Natural killer cell (primary cell): Measurements from ENCODE around the gene PRXL2B. TPM values are rescaled to one million over a fixed set of nuclear protein-coding genes. Genes with fewer than 3 reads are reported as not detected.

ENCODE experiments used
- ATAC-seq, 3 donors: fragments of 150-1000 bp in 2 of 3; fragments of 200-7000 bp in 1 of 3; cut with Tn5 transposase; 1 replicate in 1 of 3; 2 replicates in 2 of 3; pipeline ENCODE4 v1.10.0; 2021; ENCODE audit warnings: mild to moderate bottlenecking in 2 of 3, moderate library complexity in 2 of 3
- DNase-seq, 2 donors: peaks; one replicate each; pipeline versions ENCODE4 v3.0.0 to v3.0.0-alpha.2; 2013 to 2021; ENCODE audit warnings: mixed read lengths in 1 of 2
- H3K27ac ChIP-seq: one replicate; pipeline ENCODE4 v1.5.1; 2013; ENCODE audit warnings: mild to moderate bottlenecking, low read length
- H3K27me3 ChIP-seq: one replicate; pipeline ENCODE4 v1.6.1; 2013; ENCODE audit warnings: low read length; ENCODE audit not compliant: control insufficient read depth, insufficient read depth
- H3K36me3 ChIP-seq: one replicate; pipeline ENCODE4 v1.6.1; 2013; ENCODE audit warnings: low read length; ENCODE audit not compliant: control insufficient read depth, insufficient read depth
- H3K4me1 ChIP-seq: one replicate; pipeline ENCODE4 v1.6.1; 2013; ENCODE audit warnings: low read length; ENCODE audit not compliant: control insufficient read depth, insufficient read depth
- H3K4me3 ChIP-seq: one replicate; pipeline ENCODE4 v1.5.1; 2013; ENCODE audit warnings: low read length
- H3K9me3 ChIP-seq: one replicate; pipeline ENCODE4 v1.6.1; 2013; ENCODE audit warnings: low read length; ENCODE audit not compliant: control insufficient read depth, insufficient read depth
- H3K27ac Mint-ChIP-seq, 2 donors: one replicate each; pipeline ENCODE4 v1.8.0; 2022; ENCODE audit warnings: mild to moderate bottlenecking in 2 of 2, mixed read lengths in 2 of 2, moderate library complexity in 1 of 2
- H3K27me3 Mint-ChIP-seq, 2 donors: one replicate each; pipeline ENCODE4 v1.8.0; 2022; ENCODE audit warnings: low read depth in 2 of 2, mixed read lengths in 2 of 2
- H3K36me3 Mint-ChIP-seq: one replicate; pipeline ENCODE4 v1.8.0; 2022; ENCODE audit warnings: mixed read lengths
- H3K4me1 Mint-ChIP-seq, 2 donors: one replicate each; pipeline ENCODE4 v1.8.0; 2022; ENCODE audit warnings: mixed read lengths in 2 of 2
- H3K4me3 Mint-ChIP-seq: one replicate; pipeline ENCODE4 v1.8.0; 2022; ENCODE audit warnings: mild to moderate bottlenecking, moderate library complexity, mixed read lengths
- H3K9me3 Mint-ChIP-seq, 2 donors: one replicate each; pipeline ENCODE4 v1.8.0; 2022; ENCODE audit warnings: mixed read lengths in 2 of 2
- CTCF ChIP-seq: fragments of 200-600 bp; IDR thresholded peaks from one replicate; pipeline ENCODE4 v1.8.0; 2022; ENCODE audit warnings: antibody characterized with exemption
- WGBS: methylation state at CpG from one replicate; pipeline ENCODE4 v1.1.7; 2013; ENCODE audit warnings: missing lambda C conversion rate; ENCODE audit not compliant: insufficient coverage; 5-methylcytosine and 5-hydroxymethylcytosine counted together
- intact Hi-C: fragments of 100-400 bp; cut with micrococcal nuclease; formaldehyde crosslinking; loops from one replicate; pipeline ENCODE4 v1.14.2; 2022
- total RNA-seq, 4 donors: library from RNA; stranded (reverse); fragments of 120-200 nt in 1 of 4; gene quantifications; one replicate each; pipeline versions ENCODE4 v1.2.3 to v1.2.4, GENCODE V29; 2013 to 2022

Gene PRXL2B
- total RNA-seq, 3 donors from 2014 or later (not counting 1 experiment from before 2014, with no cell fraction given): 11.3 to 15.1 (median 11.6) TPM

- no peaks in the 10 kb centered on the region for H3K9me3 ChIP-seq
- WGBS: 73% methylated on average over 26 of the region's 26 CpGs
- no peaks in the 10 kb centered on the region for H3K36me3 ChIP-seq
- H3K27ac ChIP-seq: no peak overlapping the region
- ATAC-seq (no peak), DNase-seq (peak in 1 of 2 donors; percentile 40)
- peaks cover 71% of the 10 kb centered on the region for H3K4me1 ChIP-seq
- intact Hi-C loops: loop anchor here (10.0 kb wide), 2 partner anchors 101 to 349 kb away; partner anchors contain the start of gene FAAP20
- Mint-ChIP-seq H3K4me3 (no peak overlapping the region), H3K27ac (peak overlapping the region in 1 of 2 donors; percentile 97), H3K9me3 (no peaks in the 10 kb centered on the region), H3K4me1 (peaks cover 0 to 31% of the 10 kb centered on the region in 2 donors), H3K36me3 (no peaks in the 10 kb centered on the region), H3K27me3 (no peaks in the 10 kb centered on the region)
- no peak for TF ChIP-seq CTCF
- no peak overlapping the region for H3K4me3 ChIP-seq
- H3K27me3 ChIP-seq: no peaks in the 10 kb centered on the region
Observed at GRCh38 chr1:2544093-2544874, 42.3 kb upstream of the PRXL2B start.

GRCh38 chr1:2544875-2545640 lies 41.5 kb upstream of the PRXL2B start:
- TF ChIP-seq CTCF: no peak
- H3K9me3 Mint-ChIP-seq: no peaks in the 10 kb centered on the region
- DNase-seq: peak in 1 of 2 donors; percentile 36
- Histone ChIP-seq H3K27ac (peak overlapping the region; percentile 75), H3K36me3 (no peaks in the 10 kb centered on the region), H3K4me3 (no peak overlapping the region), H3K4me1 (peaks cover 77% of the 10 kb centered on the region), H3K27me3 (no peaks in the 10 kb centered on the region), H3K9me3 (no peaks in the 10 kb centered on the region)
- intact Hi-C loops: loop anchor here (10.0 kb wide), 2 partner anchors 100 to 350 kb away; partner anchors contain the start of gene FAAP20
- WGBS: 85% methylated on average over 19 of the region's 19 CpGs
- no peak overlapping the region for H3K4me3 Mint-ChIP-seq
- peak overlapping the region; percentile 94 to 97 for H3K27ac Mint-ChIP-seq
- H3K27me3 Mint-ChIP-seq: no peaks in the 10 kb centered on the region
- H3K4me1 Mint-ChIP-seq: peaks cover 0 to 31% of the 10 kb centered on the region in 2 donors
- no peaks in the 10 kb centered on the region for H3K36me3 Mint-ChIP-seq
- no peak for ATAC-seq

GRCh38 chr1:2545754-2546514 lies 40.6 kb upstream of the PRXL2B start:
- TF ChIP-seq CTCF: no peak
- intact Hi-C loops: loop anchor here (10.0 kb wide), 2 partner anchors 99 to 351 kb away; partner anchors contain the start of gene FAAP20
- Histone ChIP-seq H3K36me3 (no peaks in the 10 kb centered on the region), H3K27me3 (no peaks in the 10 kb centered on the region), H3K4me3 (peak overlapping the region; percentile 93), H3K9me3 (no peaks in the 10 kb centered on the region), H3K4me1 (peaks cover 68% of the 10 kb centered on the region), H3K27ac (peak overlapping the region; percentile 97)
- Mint-ChIP-seq H3K27me3 (no peaks in the 10 kb centered on the region), H3K36me3 (no peaks in the 10 kb centered on the region), H3K9me3 (no peaks in the 10 kb centered on the region), H3K4me3 (peak overlapping the region; percentile 94), H3K4me1 (peaks cover 0 to 31% of the 10 kb centered on the region in 2 donors), H3K27ac (peak overlapping the region; percentile 94 to 97)
- 1% methylated on average over 34 of the region's 43 CpGs for WGBS
- peak; percentile 85 to 95 for DNase-seq
- ATAC-seq: peak; percentile 52 to 75 (median 65)
